H9 (cell line): Measurements from ENCODE around the gene POU6F2. TPM values are rescaled to one million over a fixed set of nuclear protein-coding genes. Genes with fewer than 3 reads are reported as not detected.

Experiments used
- DNase-seq: peaks from one replicate; pipeline ENCODE4 v3.0.0-alpha.2; 2017
- H2AFZ ChIP-seq: one replicate; pipeline ENCODE4 v1.6.1; 2013; ENCODE audit warnings: mild to moderate bottlenecking, low read length, control low read depth, moderate library complexity
- H2AK5ac ChIP-seq: 2 replicates; pipeline ENCODE4 v1.6.1; 2013; ENCODE audit warnings: low read length, control low read depth, mixed read lengths; ENCODE audit not compliant: insufficient read length
- H2BK120ac ChIP-seq: one replicate; pipeline ENCODE4 v1.6.1; 2013; ENCODE audit warnings: low read depth, mild to moderate bottlenecking, low read length, control low read depth, inconsistent platforms; ENCODE audit not compliant: poor library complexity, severe bottlenecking
- H2BK12ac ChIP-seq: 2 replicates; pipeline ENCODE4 v1.6.1; 2013; ENCODE audit warnings: low read length, control low read depth, mixed read lengths, low read depth; ENCODE audit not compliant: insufficient read length
- H2BK15ac ChIP-seq: 2 replicates; pipeline ENCODE4 v1.6.1; 2013; ENCODE audit warnings: low read depth, low read length, control low read depth
- H2BK20ac ChIP-seq: one replicate; pipeline ENCODE4 v1.6.1; 2013; ENCODE audit warnings: low read depth, mild to moderate bottlenecking, low read length, control low read depth, inconsistent platforms; ENCODE audit not compliant: poor library complexity, severe bottlenecking
- H2BK5ac ChIP-seq: 2 replicates; pipeline ENCODE4 v1.6.1; 2013; ENCODE audit warnings: low read length, control low read depth, mixed read lengths; ENCODE audit not compliant: insufficient read length
- H3K14ac ChIP-seq: 2 replicates; pipeline ENCODE4 v1.6.1; 2013; ENCODE audit warnings: low read length, control low read depth; ENCODE audit not compliant: insufficient read depth
- H3K18ac ChIP-seq: 2 replicates; pipeline ENCODE4 v1.6.1; 2013; ENCODE audit warnings: low read depth, mild to moderate bottlenecking, mixed read lengths, low read length, control low read depth; ENCODE audit not compliant: insufficient read length
- H3K23ac ChIP-seq: 2 replicates; pipeline ENCODE4 v1.6.1; 2013; ENCODE audit warnings: low read length, control low read depth, mixed read lengths, low read depth; ENCODE audit not compliant: insufficient read length
- H3K23me2 ChIP-seq: 2 replicates; pipeline ENCODE4 v1.6.1; 2013; ENCODE audit warnings: low read depth, mild to moderate bottlenecking, mixed read lengths, low read length, control low read depth; ENCODE audit not compliant: insufficient read length, poor library complexity, severe bottlenecking
- H3K27ac ChIP-seq: 2 replicates; pipeline ENCODE4 v1.5.1; 2013; ENCODE audit warnings: low read length, control low read depth, mixed read lengths, low read depth; ENCODE audit not compliant: insufficient read length
- H3K27me3 ChIP-seq: 2 replicates; pipeline ENCODE4 v1.6.1; 2013; ENCODE audit warnings: low read length, control low read depth, inconsistent platforms; ENCODE audit not compliant: insufficient read depth
- H3K4ac ChIP-seq: 2 replicates; pipeline ENCODE4 v1.6.1; 2013; ENCODE audit warnings: low read depth, mild to moderate bottlenecking, control low read depth, inconsistent platforms, low read length, moderate library complexity
- H3K4me1 ChIP-seq: 2 replicates; pipeline ENCODE4 v1.6.1; 2013; ENCODE audit warnings: low read length, control low read depth, inconsistent platforms; ENCODE audit not compliant: insufficient read depth
- H3K4me2 ChIP-seq: 2 replicates; pipeline ENCODE4 v1.6.1; 2013; ENCODE audit warnings: low read length, control low read depth, mixed read lengths; ENCODE audit not compliant: insufficient read length, insufficient read depth
- H3K56ac ChIP-seq: 2 replicates; pipeline ENCODE4 v1.6.1; 2013; ENCODE audit warnings: low read depth, mild to moderate bottlenecking, mixed read lengths, low read length, control low read depth; ENCODE audit not compliant: insufficient read length
- H3K79me1 ChIP-seq: 2 replicates; pipeline ENCODE4 v1.6.1; 2013; ENCODE audit warnings: low read depth, mild to moderate bottlenecking, moderate library complexity, low read length, control low read depth, inconsistent platforms; ENCODE audit not compliant: insufficient read depth, poor library complexity, severe bottlenecking
- H3K79me2 ChIP-seq: 2 replicates; pipeline ENCODE4 v1.6.1; 2013; ENCODE audit warnings: low read length, control low read depth, inconsistent platforms; ENCODE audit not compliant: insufficient read depth
- H3K9ac ChIP-seq: 2 replicates; pipeline ENCODE4 v1.6.1; 2013; ENCODE audit warnings: low read length, control low read depth, mixed read lengths; ENCODE audit not compliant: insufficient read length; ENCODE audit errors: extremely low read depth
- H3K9me3 ChIP-seq: one replicate; pipeline ENCODE4 v1.6.1; 2013; ENCODE audit warnings: low read depth, low read length, inconsistent platforms; ENCODE audit not compliant: control insufficient read depth
- H3T11ph ChIP-seq: one replicate; pipeline ENCODE4 v1.6.1; 2013; ENCODE audit warnings: mild to moderate bottlenecking, low read length, control low read depth, inconsistent platforms
- H4K20me1 ChIP-seq: one replicate; pipeline ENCODE4 v1.6.1; 2013; ENCODE audit not compliant: control insufficient read depth, insufficient read length, insufficient read depth
- H4K5ac ChIP-seq: 2 replicates; pipeline ENCODE4 v1.6.1; 2013; ENCODE audit warnings: low read depth, mild to moderate bottlenecking, mixed read lengths, low read length, control low read depth; ENCODE audit not compliant: insufficient read length
- H4K8ac ChIP-seq: replicated peaks from 2 replicates; pipeline ENCODE4 v1.6.1; 2013; ENCODE audit warnings: low read length, control low read depth, mixed read lengths, low read depth; ENCODE audit not compliant: insufficient read length
- H4K91ac ChIP-seq: 2 replicates; pipeline ENCODE4 v1.6.1; 2013; ENCODE audit warnings: low read depth, mild to moderate bottlenecking, moderate library complexity, mixed read lengths, low read length, control low read depth; ENCODE audit not compliant: insufficient read length
- H3K27ac Mint-ChIP-seq, 3 experiments: 2 replicates in 2 of 3; 3 replicates in 1 of 3; pipeline ENCODE4 v1.8.0; 2020 to 2021; ENCODE audit warnings: mixed read lengths in 3 of 3, mild to moderate bottlenecking in 1 of 3, moderate library complexity in 1 of 3
- H3K27me3 Mint-ChIP-seq: 2 replicates; pipeline ENCODE4 v1.8.0; 2021; ENCODE audit warnings: low read depth, mild to moderate bottlenecking, moderate library complexity, mixed read lengths
- H3K36me3 Mint-ChIP-seq, 3 experiments: 2 replicates in 2 of 3; 3 replicates in 1 of 3; pipeline ENCODE4 v1.8.0; 2020 to 2021; ENCODE audit warnings: low read depth in 3 of 3, mixed read lengths in 3 of 3; ENCODE audit not compliant: insufficient read depth in 1 of 3
- H3K4me1 Mint-ChIP-seq, 2 experiments: 2 replicates each; pipeline ENCODE4 v1.8.0; 2020; ENCODE audit warnings: mixed read lengths in 2 of 2
- H3K4me3 Mint-ChIP-seq, 2 experiments: 2 replicates in 1 of 2; 3 replicates in 1 of 2; pipeline ENCODE4 v1.8.0; 2020 to 2021; ENCODE audit warnings: mild to moderate bottlenecking in 2 of 2, mixed read lengths in 2 of 2, moderate library complexity in 1 of 2
- H3K9me3 Mint-ChIP-seq, 2 experiments: 2 replicates in 1 of 2; 3 replicates in 1 of 2; pipeline ENCODE4 v1.8.0; 2020; ENCODE audit warnings: mild to moderate bottlenecking in 2 of 2, mixed read lengths in 2 of 2, moderate library complexity in 1 of 2
- WGBS: extraction: QIAGEN DNeasy Blood & Tissue Kit; methylation state at CpG from one replicate; pipeline ENCODE4 v1.1.7; 2013; ENCODE audit warnings: missing lambda C conversion rate, low lambda C conversion rate, mixed read lengths; ENCODE audit not compliant: insufficient read length; ENCODE audit errors: extremely low coverage; 5-methylcytosine and 5-hydroxymethylcytosine counted together
- total RNA-seq: library from RNA; stranded (reverse); gene quantifications from 2 replicates; pipeline ENCODE4 v1.2.1, GENCODE V29; 2021
- TF ChIP-seq, protein P1 (sequence below): fragments of 200-600 bp; sonication (generic); conservative IDR thresholded peaks from 3 replicates; pipeline ENCODE4 v1.8.0; 2021; ENCODE audit warnings: antibody characterized with exemption, mild to moderate bottlenecking

The POU6F2 gene
- total RNA-seq, 1 experiment from 2014 or later, result 1.9 TPM

DNA sequence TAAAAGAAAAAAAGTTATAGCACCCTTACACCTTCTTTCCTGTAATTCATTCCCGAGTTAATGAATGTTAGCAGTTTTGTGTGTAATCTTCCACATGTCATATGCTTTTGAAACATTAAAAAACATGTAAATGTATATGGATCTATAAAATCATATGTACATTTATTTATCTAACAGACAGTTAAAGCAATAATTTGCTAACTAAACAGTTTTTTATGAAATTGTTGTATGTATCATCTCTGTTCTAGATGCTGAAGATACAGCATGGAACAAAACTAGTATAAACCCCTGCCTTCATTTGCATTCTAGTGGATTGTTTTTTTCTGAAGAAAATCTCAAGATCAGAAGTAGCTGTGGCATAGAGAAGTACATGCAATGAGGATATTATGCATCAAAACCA lies 165.0 kb downstream of the POU6F2 start:
- H2BK5ac ChIP-seq, result no peak overlapping the region
- no peak overlapping the region for H3K56ac ChIP-seq
- H3K23ac ChIP-seq, result no peak overlapping the region
- H3K79me2 ChIP-seq, result no peaks in the 10 kb centered on the region
- H2BK12ac ChIP-seq, result no peak overlapping the region
- H3K4me1 ChIP-seq, result no peaks in the 10 kb centered on the region
- H2AFZ ChIP-seq, result no peak overlapping the region
- no peak overlapping the region for H3T11ph ChIP-seq
- no CpG with 5 or more reads among the region's 1 CpG for WGBS
- H3K27me3 ChIP-seq, result no peaks in the 10 kb centered on the region
- no peak overlapping the region for H2BK20ac ChIP-seq
- DNase-seq, result no peak
- H3K4ac ChIP-seq, result no peak overlapping the region
- no peak overlapping the region for H3K18ac ChIP-seq
- H2BK15ac ChIP-seq, result no peak overlapping the region
- Mint-ChIP-seq H3K4me1 (no peaks in the 10 kb centered on the region), H3K27me3 (no peaks in the 10 kb centered on the region), H3K27ac (no peak overlapping the region), H3K36me3 (peaks cover under 1 to 18% (median 8%) of the 10 kb centered on the region in 3 experiments; a peak in 5 of 7 replicates), H3K9me3 (peaks cover 11% of the 10 kb centered on the region in 2 experiments), H3K4me3 (no peak overlapping the region)
- no peak overlapping the region for H3K14ac ChIP-seq
- no peak overlapping the region for H2BK120ac ChIP-seq
- no peaks in the 10 kb centered on the region for H3K9me3 ChIP-seq
- no peak overlapping the region for H3K9ac ChIP-seq
- TF ChIP-seq, protein P1, sequence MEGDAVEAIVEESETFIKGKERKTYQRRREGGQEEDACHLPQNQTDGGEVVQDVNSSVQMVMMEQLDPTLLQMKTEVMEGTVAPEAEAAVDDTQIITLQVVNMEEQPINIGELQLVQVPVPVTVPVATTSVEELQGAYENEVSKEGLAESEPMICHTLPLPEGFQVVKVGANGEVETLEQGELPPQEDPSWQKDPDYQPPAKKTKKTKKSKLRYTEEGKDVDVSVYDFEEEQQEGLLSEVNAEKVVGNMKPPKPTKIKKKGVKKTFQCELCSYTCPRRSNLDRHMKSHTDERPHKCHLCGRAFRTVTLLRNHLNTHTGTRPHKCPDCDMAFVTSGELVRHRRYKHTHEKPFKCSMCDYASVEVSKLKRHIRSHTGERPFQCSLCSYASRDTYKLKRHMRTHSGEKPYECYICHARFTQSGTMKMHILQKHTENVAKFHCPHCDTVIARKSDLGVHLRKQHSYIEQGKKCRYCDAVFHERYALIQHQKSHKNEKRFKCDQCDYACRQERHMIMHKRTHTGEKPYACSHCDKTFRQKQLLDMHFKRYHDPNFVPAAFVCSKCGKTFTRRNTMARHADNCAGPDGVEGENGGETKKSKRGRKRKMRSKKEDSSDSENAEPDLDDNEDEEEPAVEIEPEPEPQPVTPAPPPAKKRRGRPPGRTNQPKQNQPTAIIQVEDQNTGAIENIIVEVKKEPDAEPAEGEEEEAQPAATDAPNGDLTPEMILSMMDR, result no peak
- H3K27ac ChIP-seq, result no peak overlapping the region
- no peak overlapping the region for H4K91ac ChIP-seq
- H3K23me2 ChIP-seq, result no peaks in the 10 kb centered on the region
- H2AK5ac ChIP-seq, result no peak overlapping the region
- H4K8ac ChIP-seq, result no peak overlapping the region
- no peak overlapping the region for H4K5ac ChIP-seq
- no peak overlapping the region for H3K4me2 ChIP-seq
- no peaks in the 10 kb centered on the region for H4K20me1 ChIP-seq
- H3K79me1 ChIP-seq, result no peaks in the 10 kb centered on the region
